ENCODE results near the gene PRMT7.
A peak's percentile ranks its signal among the peaks of the same experiment; 100 is the strongest.

PRMT7 gene

DNA sequence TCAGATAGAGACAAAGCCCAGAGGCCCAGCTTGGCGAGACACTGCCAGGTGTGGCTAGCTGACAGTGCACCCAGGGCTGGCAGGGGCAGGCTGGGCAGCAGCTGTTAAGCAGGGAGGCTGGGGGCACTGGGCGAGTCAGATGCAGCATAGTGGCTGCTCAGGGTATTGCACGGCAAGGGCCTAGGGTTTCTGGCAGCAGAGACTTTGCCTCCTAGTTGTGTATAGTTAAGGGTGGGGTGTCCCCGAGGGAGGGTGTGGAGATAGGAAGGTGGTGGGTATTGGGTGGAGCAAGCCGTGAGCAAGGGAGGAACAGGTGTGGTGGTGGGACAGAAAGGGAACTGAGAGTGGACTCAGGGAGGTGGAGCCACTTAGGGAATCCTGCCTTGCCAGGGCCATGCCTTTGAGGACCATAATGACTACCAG lies 71.5 kb downstream of the PRMT7 start:
- DNase-seq (ENCODE audit: low read depth), result no peak
- H3K4me3 ChIP-seq (ENCODE audit: control insufficient read depth, low read depth, low read length), result no peak overlapping the region
- TF ChIP-seq, protein P1, sequence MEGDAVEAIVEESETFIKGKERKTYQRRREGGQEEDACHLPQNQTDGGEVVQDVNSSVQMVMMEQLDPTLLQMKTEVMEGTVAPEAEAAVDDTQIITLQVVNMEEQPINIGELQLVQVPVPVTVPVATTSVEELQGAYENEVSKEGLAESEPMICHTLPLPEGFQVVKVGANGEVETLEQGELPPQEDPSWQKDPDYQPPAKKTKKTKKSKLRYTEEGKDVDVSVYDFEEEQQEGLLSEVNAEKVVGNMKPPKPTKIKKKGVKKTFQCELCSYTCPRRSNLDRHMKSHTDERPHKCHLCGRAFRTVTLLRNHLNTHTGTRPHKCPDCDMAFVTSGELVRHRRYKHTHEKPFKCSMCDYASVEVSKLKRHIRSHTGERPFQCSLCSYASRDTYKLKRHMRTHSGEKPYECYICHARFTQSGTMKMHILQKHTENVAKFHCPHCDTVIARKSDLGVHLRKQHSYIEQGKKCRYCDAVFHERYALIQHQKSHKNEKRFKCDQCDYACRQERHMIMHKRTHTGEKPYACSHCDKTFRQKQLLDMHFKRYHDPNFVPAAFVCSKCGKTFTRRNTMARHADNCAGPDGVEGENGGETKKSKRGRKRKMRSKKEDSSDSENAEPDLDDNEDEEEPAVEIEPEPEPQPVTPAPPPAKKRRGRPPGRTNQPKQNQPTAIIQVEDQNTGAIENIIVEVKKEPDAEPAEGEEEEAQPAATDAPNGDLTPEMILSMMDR (conservative IDR thresholded peaks at IDR 0.05; ENCODE audit: control insufficient read depth, insufficient read depth, low read depth, low read length), result peak; percentile 26

- TF ChIP-seq, protein P1 (conservative IDR thresholded peaks at IDR 0.05; ENCODE audit: control insufficient read depth, insufficient read depth, low read depth, low read length), result no peak
- H3K4me3 ChIP-seq (ENCODE audit: control insufficient read depth, low read depth, low read length), result no peak overlapping the region
- no peak for DNase-seq (ENCODE audit: low read depth)
Observed at GRCh38 chr16:68383858-68384257, 73.0 kb downstream of the PRMT7 start.

DNA sequence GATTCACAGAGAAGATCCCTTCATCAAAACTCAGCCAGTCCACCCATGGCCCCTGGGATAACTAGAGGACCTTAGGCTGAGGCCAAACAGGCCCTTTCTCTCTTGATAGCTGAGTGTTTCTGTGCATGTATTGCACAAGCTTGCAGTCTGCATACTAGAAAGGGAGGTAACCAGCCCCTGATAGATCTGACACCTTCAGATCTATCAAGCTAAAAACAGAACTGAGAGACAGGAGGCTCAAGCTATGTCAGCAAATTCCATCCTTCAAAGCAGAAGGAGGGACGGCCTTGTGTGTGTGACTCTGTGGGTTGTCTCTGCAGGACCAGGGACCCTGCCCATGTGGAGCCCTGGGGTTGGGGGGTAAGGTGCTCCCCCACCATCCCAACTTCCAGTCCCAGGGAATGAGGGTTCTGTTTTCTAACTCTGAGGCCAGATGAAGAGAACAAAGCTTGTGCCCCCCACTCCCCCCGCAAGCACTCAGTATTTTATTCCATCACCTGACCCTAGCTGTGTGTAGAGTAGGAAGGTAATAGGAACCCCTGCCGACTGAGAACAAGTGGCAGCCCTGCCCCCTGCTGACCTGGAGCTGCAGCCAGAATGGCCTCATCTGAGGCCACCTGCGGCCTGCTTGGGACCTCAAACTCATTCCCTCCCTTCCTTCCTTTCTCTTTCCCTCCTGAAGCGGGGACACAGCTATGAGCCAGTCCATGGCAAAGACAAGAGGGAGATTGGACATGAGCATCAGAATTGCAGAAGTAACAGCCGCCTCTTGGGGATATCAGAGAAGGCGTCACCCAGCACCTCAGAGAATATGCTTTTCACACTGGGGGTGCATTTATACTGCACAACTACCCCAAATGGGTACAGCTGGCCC lies 73.7 kb downstream of the PRMT7 start:
- TF ChIP-seq, protein P1 (conservative IDR thresholded peaks at IDR 0.05; ENCODE audit: control insufficient read depth, insufficient read depth, low read depth, low read length), result no peak
- DNase-seq (ENCODE audit: low read depth), result no peak

DNA sequence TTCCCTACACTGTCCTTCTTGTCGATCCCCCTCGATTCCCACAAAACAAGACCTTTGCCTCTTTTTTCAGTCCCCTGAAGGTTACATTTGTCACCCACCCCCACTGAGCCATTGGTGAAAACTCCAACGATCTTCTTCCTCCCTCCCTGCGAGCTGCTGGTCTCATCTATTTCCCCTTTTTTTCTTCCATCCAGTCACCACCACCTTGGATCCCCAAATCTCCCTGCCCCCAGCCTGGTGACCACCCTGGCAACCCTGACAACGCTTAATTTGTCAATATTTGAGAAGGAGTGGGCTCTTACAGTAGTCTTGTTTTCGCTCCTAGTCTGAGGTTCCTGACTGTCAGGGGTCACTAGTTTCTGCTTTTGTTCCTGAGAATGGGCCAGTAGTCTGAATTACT lies 74.6 kb downstream of the PRMT7 start:
- TF ChIP-seq, protein P1 (conservative IDR thresholded peaks at IDR 0.05; ENCODE audit: control insufficient read depth, insufficient read depth, low read depth, low read length), result no peak
- DNase-seq (ENCODE audit: low read depth), result no peak
- H3K4me3 ChIP-seq (ENCODE audit: control insufficient read depth, low read depth, low read length), result no peak overlapping the region

More for the DNA sequence above, 73.7 kb downstream of the PRMT7 start:
- H3K4me3 ChIP-seq (ENCODE audit: control insufficient read depth, low read depth, low read length), result no peak overlapping the region

DNA sequence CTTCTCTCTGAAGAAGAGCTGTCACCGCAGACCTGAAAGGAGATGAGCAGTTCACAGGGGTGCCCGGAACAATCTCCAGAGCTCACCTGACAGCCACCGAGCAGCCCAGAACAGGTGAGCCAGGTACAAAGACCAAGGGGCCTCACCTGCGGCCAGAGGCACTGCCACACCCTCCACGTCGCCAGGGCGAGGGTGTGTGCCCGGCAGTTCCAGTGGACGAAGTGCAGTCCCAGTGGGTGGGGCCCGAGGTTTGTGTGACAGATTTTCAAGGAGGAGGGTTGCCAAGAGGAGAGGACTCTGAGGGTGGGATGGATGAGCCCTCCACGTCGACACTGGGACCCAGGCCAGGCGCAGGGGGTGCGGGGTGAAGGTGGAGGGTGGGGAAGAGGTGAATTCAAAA lies 75.8 kb downstream of the PRMT7 start:
- no peak overlapping the region for H3K4me3 ChIP-seq (ENCODE audit: control insufficient read depth, low read depth, low read length)
- TF ChIP-seq, protein P1 (conservative IDR thresholded peaks at IDR 0.05; ENCODE audit: control insufficient read depth, insufficient read depth, low read depth, low read length), result no peak
- no peak for DNase-seq (ENCODE audit: low read depth)

DNA sequence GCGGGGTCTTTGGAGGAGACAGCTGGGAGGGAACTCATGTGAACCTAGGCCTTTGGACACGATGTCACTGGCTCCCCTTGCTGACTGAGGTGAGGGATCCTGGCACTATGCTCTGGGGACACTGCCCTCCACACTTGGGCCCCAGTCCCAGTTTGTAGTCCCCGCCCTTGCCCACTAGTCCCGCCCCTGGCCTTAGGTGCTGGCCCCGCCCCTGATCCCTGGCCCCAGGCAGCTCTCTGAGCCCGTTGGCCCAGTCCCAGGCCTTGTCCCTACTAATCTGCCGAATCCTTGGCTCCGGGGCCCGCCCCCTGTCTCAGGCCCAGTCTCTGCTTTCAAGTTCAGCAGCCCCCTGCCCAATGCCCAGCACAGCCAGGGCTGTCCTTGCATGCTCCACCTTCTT lies 76.5 kb downstream of the PRMT7 start:
- H3K4me3 ChIP-seq (ENCODE audit: control insufficient read depth, low read depth, low read length), result no peak overlapping the region
- DNase-seq (ENCODE audit: low read depth), result no peak
- TF ChIP-seq, protein P1 (conservative IDR thresholded peaks at IDR 0.05; ENCODE audit: control insufficient read depth, insufficient read depth, low read depth, low read length), result no peak
